Retinal pigment epithelial cell (primary cell): Measurements from ENCODE around the gene FGD4.

Experiments
- DNase-seq: peaks from one replicate; pipeline ENCODE4 v3.0.0-alpha.2; 2010; ENCODE audit warnings: low read depth
- H3K4me3 ChIP-seq: 2 replicates; pipeline ENCODE4 v1.5.1; 2011; ENCODE audit warnings: mild to moderate bottlenecking, low read length, control low read depth, moderate library complexity
- CTCF ChIP-seq: conservative IDR thresholded peaks from 2 replicates; pipeline ENCODE4 v1.5.1; 2011; ENCODE audit warnings: low read depth, low read length, control low read depth, inconsistent platforms

Gene FGD4

GRCh38 chr12:32686340-32686739, 287.0 kb downstream of the FGD4 start:
- H3K4me3 ChIP-seq: no peak overlapping the region
- TF ChIP-seq CTCF: no peak
- DNase-seq: no peak

- no peak for TF ChIP-seq CTCF
- no peak overlapping the region for H3K4me3 ChIP-seq
- no peak for DNase-seq
These were observed 289.4 kb downstream of the FGD4 start for GRCh38 chr12:32688786-32689185.

DNA sequence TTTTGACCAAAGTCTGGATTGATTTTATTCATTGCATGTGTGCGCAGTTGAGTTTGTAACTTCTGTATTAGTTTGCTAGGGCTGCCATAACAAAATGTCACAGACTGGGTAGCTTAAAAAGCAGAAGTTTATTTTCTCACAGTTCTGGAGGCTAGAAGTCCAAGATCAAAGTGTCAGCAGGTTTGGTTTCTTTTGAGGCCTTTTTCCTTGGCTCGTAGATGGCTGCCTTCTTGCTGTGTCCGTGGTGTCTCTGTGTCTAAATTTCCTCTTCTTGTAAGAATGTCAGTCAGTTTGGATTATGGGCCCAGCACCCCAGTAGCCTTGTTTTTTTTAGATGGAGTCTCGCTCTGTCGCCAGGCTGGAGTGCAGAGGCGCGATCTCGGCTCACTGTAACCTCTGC, 291.6 kb downstream of the FGD4 start:
- no peak overlapping the region for H3K4me3 ChIP-seq
- no peak for TF ChIP-seq CTCF
- DNase-seq: no peak

DNA sequence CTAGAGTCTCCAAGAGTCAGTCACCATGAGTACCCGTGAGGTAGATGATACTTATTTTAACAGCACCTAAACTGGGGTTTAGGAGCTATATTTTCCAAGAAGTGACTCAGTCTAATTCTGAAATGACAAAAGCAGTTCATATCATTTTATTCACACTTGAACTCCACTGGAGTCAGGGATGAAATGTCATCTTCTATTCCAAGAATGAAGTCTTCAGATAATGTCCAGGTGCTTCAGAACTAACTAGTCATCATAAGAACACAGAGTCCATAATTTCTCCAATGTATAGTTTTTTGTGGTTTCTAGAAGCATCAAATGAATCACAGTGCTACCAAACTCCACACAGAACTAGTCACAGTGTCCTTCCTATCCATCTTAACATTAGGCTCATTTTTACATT, 293.0 kb downstream of the FGD4 start:
- no peak for DNase-seq
- TF ChIP-seq CTCF: no peak
- H3K4me3 ChIP-seq: no peak overlapping the region

DNA sequence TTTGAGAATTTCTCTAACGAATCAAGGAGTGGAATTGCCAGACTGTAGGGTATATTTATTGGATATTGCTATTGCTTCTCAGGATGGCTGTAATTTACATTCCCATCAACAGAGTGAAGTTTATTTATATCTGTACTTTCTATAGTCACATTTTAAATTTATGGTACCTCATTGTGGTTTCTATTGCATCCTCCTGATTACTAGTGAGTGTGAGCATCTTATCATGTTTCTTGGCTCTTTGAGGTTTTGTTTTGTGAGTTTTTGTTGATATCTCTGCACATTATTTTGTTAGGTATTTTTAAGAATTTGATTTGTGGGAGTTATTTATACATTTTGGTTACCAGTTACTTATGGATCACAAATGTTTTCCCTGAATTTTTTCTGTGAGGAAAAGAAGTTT, 293.7 kb downstream of the FGD4 start:
- no peak overlapping the region for H3K4me3 ChIP-seq
- no peak for TF ChIP-seq CTCF
- DNase-seq: no peak
